GM18502 (cell line): Measurements from ENCODE around the gene TPRG1L.

Experiments used
- ATAC-seq: cut with Tn5 transposase; IDR thresholded peaks from one replicate; pipeline ENCODE4 v1.9.1; 2021; ENCODE audit warnings: mild to moderate bottlenecking; ENCODE audit not compliant: unreplicated experiment, poor library complexity

TPRG1L gene

DNA sequence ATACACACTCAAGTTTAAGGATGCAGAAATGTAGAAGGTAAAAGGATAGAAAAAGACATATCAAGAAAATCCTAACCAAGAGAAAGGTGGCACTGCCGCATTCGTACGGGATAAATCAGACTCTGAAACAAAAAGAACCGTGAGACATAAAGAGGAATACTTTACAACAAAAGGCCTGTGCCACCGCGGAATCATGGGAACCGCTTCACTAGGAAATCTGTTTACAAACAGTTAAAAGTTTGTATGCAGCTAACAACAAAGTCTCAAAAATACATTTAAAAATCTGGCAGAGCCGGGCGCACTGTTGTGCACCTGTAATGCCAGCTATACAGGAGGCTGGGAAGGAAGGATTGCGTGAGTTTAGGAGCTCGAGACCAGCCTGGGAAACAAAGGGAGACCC lies 17.0 kb downstream of the TPRG1L start:
- ATAC-seq = no peak

DNA sequence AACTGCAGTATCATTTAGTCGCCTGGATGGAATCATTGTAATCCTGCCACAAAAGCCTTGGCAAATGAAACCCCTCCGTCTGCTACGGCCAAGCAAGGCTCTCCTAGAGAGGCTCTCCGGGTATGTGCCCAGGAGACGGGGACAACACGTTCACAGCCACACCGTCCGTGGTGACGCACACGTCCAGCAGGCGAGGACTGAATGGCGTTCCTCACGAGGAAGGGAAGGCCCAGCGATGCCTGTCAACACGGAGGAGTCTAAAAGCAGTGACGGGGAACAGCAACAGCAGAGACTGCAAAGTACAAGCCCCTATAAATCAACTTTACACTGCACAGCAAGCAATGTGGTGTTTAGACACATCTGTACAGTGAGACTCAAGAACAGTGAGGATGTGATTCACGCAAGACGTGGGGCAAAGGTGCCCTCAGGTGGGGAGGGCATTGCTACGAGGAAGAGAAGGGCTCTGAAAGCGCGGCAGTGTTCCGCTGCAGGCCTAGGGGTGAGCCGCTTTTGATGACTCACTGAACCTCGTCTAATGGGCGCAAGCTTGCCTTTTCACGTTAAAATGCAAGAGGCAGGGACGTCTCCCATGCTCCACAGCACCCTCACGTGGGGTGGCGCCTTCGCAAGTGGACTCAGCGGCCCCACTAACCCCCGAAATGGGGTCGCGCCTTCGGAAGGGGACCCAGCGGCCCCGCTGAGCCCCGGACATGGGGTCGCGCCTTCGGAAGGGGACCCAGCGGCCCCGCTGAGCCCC lies 18.3 kb downstream of the TPRG1L start:
- ATAC-seq = no peak

DNA sequence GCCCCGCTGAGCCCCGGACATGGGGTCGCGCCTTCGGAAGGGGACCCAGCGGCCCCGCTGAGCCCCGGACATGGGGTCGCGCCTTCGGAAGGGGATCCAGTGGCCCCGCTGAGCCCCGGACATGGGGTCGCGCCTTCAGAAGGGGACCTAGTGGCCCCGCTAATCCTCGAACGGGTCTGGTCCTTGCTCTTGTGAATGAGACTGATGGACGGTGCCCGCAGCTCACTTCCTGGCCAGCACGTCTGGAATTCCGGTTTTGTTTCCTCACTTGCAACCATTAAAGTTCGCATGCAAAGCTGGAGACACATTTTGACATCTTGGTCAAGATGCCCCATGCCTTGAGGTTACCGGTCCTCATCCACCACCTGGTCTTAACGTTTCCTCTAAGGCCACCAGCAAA lies 19.5 kb downstream of the TPRG1L start:
- no peak for ATAC-seq

DNA sequence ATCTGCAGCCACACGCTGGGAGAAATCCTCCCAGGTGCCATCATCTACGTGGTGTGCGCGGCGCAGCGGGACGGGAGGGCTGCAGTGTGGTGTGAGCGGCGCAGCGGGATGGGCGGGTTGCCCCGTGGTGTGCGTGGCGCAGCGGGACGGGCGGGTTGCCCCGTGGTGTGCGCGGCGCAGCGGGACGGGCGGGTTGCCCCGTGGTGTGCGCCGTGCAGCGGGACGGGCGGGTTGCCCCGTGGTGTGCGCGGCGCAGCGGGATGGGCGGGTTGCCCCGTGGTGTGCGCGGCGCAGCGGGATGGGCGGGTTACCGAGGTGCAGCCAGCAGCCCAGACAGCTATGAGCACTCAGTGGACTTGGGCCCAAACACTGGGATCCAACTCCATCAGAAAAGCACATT lies 20.4 kb downstream of the TPRG1L start:
- ATAC-seq = no peak

DNA sequence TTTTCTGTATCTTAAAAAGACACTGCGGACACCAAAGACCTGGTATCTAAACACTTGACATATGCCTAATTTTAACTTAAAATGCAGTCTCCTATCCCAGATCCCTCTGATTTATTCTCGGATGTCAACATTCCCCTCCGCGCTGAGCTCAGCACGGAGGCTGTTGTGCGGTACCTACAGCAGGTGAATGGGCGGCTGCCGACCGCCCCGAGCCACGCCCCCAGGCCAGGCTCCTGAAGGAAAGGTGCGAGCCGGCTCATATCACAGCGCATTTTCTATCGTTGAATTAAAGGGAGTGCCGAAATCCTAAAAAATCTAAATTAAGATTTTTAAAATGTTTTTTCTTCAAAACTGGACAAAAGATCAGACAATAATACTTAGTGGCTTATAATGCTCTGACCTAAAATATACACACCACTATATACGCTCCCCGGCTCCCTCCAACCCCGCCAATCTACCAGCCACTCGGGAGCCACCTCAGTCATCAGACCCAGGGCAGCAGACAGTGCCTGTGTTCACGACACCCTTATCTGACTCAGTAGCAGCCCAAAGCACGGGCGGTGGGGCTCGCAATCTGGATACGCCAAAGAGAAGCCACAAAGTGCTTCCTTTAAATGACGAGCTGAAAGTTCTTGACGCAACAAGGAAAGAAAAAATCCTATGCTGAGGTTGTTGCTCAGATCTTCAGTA lies 21.0 kb downstream of the TPRG1L start:
- no peak for ATAC-seq

DNA sequence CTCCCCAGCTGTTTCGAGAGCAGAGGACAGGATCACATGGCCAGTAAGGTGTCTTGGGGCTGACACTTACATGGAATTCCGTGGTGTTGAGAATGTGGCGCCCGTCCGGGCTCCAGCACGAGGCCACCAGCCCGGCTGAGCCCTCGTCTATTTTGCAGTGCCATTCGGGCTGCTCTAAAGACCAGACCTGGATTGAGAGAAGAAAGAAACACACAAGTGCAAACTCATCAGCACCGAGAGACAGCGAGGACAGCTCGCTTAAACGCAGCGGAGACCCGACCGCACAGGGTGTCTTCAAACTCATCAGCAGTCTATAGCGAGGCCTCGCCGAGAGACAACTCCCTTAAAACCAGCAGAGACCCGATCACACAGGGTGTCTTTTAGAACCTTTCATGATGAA lies 21.8 kb downstream of the TPRG1L start:
- ATAC-seq = no peak

DNA sequence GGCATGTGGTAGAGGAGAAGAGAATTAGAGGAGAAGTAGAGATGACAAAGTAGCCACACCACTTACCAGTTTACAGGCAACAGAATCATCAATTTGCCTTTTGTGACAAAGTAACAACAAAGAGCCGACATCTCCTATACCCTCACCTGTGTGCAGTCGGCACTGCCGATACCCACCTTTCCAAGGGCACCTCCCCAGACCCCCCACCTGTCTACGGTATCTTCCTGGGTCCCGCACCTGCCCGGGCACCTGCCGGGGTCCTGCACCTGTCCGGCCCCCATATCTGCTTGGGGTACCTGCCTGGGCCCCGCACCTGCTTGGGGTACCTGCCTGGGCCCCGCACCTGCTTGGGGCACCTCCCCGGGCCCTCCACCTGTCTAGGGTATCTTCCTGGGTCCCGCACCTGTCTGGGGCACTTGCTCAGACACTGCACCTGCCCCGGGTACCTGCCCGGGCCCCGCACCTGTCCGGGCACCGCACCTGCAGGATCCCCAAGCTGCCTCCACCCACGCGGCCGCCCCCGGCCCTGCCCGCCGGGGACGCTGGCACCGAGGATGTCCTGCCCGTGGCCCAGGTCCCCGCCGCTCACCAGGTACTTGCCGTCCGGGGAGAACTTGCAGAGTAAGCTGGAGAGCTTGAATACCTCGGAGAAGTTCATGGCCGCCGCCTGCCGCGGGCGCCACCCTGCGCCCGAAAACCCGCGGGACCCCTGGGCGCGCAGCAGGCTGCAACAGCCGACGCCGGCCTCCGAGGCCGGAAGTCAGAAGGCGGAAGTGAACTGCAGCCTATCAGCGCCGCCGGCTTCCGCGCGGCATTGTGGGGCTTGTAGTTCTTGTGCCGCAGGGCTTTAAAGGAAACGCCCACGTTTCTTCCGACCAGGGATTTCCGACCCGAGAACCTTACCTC lies 24.8 kb downstream of the TPRG1L start, which contains the start of gene WRAP73:
Gene WRAP73, minus strand, starts transcription at position 762 of the 906 bp plus-strand sequence. Its CDS starts 104 bp downstream, at position 658.
- ATAC-seq = peak; percentile 75

DNA sequence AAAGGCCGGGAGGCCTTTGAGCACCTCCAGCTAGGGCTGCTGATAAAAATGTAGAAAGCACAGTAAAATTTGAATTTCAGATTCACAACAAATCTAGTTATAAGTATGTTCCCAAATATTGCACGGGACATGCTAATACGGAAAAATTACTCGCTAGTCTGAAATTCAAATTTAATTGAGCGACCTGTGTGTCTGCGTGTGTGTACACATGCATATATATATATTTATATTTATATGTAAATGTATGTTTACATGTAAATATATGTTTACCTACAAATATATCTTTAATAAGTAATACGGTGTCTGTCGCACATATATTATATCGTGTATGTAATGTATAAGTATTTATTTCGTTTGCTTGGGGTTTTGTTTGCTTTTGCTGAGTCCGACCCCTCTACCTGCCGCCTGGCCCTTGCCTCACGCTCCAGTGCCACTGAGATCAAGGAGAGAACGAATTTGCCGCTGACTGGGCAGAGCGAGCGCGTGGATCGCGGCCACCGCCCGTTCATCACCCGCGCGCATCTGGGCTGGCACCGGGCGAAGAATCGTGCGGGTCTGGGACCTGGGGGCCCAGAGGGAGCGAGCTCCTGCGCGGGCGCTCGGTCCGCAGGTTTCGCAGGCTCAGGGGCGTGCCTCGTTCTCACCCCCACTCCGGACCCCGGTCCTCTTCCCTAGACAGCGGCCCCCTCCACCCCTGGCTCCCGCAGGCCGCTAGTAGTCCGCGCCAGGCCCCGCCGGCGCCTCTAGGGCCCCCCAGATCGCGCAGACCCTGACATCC lies 25.6 kb downstream of the TPRG1L start:
- ATAC-seq = no peak

DNA sequence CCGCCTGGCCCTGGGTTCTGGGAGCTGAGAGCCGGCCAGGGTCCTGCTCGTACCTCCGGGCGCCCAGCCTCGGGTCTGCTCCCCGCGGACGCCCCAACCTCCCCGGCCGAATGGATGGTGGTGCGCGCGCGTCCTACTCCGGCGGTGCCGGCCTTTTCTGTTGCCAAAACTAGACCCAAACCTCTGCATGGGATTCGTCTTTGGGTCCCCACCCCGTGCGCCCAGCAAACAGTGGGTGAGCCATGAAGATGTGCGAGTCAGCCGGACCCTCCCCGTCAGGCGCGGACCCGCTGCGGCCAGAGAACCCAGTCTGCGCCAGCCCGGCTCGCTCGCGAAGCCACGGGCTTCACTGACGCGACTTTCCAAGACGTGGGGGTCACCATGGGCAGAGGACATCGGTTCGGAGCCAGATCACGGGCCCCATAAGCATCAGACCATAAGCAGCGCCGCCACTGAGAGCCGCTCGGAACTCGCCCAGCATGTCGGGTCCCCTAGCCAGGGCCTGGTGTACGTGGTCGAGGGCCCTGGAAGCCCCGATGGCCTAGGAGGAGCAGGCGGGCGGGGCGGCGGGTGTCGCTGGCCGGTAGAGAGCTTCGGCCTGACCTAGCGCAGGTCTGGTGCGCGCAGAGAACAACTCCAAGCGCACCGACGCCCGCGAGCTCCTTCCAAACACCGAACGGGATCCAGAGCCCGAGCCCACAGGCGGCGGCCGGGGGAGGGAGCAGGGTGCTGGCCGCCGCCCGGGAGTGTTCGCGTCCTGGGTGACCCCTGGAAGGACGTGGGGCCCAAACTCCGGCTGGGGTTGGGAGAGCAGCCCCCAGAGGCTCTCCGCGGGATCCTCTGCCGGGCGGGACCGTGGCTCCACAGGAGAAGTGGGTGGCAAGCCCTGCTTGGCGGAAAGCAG lies 26.5 kb downstream of the TPRG1L start:
- no peak for ATAC-seq

DNA sequence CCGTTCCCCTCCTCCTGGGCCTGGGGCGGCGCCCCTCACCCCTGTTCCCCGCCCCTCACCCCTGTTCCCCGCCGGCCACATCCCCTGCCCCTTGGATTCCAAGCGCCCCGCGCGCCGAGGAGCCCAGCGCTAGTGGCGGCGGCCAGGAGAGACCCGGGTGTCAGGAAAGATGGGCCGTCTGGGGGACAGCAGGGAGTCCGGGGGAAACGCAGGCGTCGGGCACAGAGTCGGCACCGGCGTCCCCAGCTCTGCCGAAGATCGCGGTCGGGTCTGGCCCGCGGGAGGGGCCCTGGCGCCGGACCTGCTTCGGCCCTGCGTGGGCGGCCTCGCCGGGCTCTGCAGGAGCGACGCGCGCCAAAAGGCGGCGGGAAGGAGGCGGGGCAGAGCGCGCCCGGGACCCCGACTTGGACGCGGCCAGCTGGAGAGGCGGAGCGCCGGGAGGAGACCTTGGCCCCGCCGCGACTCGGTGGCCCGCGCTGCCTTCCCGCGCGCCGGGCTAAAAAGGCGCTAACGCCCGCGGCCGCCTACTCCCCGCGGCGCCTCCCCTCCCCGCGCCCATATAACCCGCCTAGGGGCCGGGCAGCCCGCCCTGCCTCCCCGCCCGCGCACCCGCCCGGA lies 27.2 kb downstream of the TPRG1L start, which contains the start of gene TP73:
Gene TP73, plus strand, starts transcription at position 587 of the 618 bp plus-strand sequence. CDS start 29,850 bp downstream, outside the sequence.
- ATAC-seq = no peak

DNA sequence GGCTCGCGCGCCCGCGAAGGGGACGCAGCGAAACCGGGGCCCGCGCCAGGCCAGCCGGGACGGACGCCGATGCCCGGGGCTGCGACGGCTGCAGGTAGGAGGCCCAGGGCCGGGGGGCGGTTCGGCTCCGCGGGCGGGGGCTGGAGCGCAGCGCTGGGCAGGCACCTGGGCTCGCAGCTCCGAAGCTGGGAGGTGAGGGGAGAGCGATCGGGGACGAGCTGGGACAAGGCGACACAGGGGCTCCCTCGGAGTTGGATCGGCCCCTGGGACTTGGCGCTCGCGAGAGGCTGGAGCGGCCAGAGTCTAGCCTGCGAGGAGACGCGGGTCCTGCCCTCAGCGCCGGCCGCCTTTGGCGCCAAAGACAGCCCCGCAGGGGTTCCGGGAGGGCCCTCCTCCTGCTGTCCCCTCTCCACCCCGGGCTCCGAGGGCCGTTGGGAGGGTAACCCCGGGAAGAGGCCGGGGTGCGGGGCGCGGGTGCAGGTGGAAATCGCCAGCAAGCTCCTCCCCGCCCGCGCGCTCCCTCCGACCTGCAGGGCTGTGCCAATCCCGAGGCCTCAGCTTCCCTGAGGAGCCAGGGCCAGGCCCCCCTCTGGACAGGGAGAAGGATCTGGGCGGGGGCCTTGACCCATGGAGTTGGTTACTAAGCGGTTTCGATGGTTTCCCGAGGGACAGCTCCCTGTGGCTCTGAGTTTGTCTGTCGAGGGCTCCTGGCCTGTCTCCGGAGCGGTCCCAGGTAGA lies 27.9 kb downstream of the TPRG1L start:
- ATAC-seq = no peak

DNA sequence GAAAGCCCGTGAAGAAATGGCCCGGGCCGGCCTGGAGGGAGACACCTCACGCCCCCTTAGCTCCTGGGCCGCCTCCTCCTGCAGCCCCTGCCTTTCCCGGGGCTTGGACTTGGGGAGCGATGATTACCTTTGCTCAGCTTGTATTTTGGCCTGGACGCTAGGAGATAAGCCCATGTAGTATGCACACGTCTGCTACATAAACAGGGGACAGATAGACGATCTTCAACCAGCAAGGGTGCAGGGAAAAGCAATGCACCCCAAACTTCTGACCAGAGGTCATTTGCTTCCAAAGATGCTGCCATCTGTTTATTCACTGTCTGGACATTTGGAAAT lies 28.4 kb downstream of the TPRG1L start:
- no peak for ATAC-seq

DNA sequence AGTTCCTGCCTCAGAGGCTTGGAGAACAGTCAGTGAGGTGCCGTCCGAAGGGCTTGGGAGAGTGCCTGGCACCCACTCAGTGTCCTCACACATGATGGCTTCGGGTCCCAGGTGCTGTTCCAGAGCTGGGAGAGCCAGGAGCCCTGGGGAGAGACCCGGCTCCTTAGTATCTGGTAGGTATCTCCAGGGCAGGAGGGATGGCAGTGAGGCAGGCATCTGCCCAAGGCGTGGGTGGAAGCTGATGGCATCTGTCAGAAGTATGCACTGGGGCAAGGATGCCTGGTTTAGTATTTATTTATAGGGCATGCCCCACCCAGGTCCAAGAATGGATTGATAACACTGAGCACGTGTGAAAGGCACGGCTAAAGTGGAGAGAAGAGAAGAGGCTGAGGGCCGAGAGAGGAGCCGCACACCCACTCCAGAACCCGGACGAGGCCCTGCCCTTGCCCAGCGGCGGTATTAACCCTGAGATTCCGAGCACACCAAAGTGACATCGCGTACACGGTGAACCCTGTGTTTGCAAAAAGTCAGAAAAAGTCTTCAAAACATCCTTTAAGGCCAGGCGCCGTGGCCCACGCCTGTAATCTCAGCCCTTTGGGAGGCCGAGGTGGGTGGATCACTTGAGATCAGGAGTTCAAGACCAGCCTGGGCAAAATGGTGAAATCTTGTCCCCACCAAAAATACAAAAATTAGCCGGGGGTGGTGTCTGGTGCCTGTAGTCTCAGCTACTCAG lies 29.9 kb downstream of the TPRG1L start:
- ATAC-seq = no peak

DNA sequence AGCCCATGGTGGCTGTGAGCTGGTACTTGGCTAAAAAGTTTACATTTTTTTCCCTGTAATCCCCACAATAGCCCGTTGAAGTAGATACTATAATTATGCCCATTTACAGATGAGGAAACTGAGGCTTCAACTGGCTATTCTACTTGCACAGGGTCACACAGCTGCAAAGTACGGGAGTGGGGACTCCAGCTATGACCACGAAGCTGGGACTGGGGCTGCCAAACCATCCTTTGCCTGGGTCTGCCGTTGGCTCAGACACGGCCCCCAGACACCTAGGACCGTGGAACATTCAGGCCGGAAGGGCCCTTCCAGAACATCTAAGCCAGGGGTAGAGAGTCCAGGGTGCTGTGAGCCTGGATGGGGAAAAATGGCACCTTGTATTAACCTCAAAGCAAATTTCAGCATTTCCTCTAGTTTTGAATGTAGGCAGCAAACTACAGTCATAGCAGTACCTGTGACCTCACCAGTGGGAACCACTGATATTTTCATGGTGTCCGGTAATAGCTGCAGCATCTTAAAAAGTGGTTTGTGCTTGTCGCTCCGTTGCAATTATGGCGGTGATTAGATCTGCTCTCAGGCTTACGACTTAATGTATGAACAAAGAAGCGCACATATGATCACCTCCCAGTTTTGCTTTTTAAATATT lies 31.8 kb downstream of the TPRG1L start:
- peak; percentile 70 for ATAC-seq

DNA sequence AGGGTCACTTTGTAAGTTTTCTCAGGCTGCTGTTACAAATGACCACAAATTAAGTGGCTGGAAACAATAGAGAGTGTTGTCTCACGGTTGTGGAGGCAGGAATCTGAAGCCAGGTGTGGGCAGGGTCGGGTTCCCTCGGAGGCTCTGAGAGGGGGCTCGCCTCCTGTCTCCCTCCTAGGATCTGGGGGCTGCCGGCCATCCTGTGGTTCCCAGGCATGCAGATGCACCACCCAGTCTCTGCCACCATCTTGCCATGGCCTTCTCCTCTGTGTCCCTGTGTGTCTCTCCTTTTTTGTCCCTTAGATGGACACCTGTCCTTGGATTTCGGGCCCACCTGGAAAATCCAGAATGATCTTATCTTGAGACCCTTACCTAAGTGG lies 32.3 kb downstream of the TPRG1L start:
- ATAC-seq = peak; percentile 16

DNA sequence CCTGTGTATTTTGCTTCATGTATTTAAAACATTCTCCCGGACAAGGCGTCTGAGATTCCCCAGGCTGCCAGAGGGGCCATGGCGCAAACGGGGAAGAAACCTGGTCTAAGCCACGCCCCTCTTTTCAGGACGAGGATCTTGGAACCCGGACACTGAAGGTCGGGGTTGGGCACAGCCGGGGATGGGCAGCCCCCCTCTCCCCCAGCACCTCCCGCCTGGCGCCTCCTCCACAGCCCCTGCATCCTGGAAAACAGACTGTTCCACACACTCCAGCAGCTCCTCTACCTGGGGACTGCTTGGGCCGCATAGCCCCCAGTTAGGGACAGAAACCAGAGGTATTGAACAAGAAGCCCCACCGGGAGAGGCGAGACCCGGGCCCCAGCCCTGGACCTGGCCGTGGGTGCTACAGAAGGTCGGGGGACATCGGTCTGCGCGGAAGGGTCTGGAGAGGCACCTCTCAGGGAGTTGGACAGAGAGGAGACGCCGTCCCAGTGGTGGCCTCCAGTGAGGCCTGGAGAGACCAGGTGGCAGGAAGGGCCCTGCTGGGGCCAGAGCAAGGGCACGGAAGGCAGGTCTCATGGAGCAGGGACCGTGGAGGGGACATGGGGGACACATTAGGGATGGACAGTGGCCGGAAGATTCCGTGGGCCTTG lies 32.9 kb downstream of the TPRG1L start:
- no peak for ATAC-seq
